SK-N-SH (cell line): ENCODE measurements around the gene ADAMTS17. TPM values are rescaled to one million over a fixed set of nuclear protein-coding genes. Genes with fewer than 3 reads are reported as not detected.

Source experiments
- CTCF ChIA-PET: fragments of 300-600, 350-600 bp; formaldehyde crosslinking; extraction: SDS; loops from one replicate; lab custom pipeline; 2021; lab: Yijun Ruan, JAX
- POLR2A ChIA-PET: fragments of 350-600 bp; sonication (Branson Sonifier 250); formaldehyde crosslinking; extraction: SDS; loops from one replicate; lab custom pipeline; 2020; ENCODE audit warnings: antibody characterized with exemption, inconsistent platforms; lab: Yijun Ruan, JAX
- DNase-seq: peaks from one replicate; pipeline ENCODE4 v3.0.0; 2012
- H2AFZ ChIP-seq: fragments of 200-600 bp; sonication (generic); 2 replicates; pipeline ENCODE4 v1.8.1; 2016; ENCODE audit warnings: antibody characterized with exemption, mild to moderate bottlenecking, low read depth
- H3F3A ChIP-seq: fragments of 200-600 bp; sonication (generic); replicated peaks from 2 replicates; pipeline ENCODE3; 2016; ENCODE audit warnings: antibody characterized with exemption, mild to moderate bottlenecking; ENCODE audit not compliant: insufficient read depth
- H3K27ac ChIP-seq, 2 experiments: fragments of 200-500 bp in 1 of 2; fragments of 200-600 bp in 1 of 2; sonication (Bioruptor generic) in 1 of 2; sonication (generic), shearing (Covaris generic) in 1 of 2; 2 replicates each; pipeline versions ENCODE4 v1.5.1 to v1.6.1; 2014 to 2016; ENCODE audit warnings: low read depth in 2 of 2, inconsistent platforms in 1 of 2, low read length in 1 of 2, mild to moderate bottlenecking in 1 of 2, mixed read lengths in 1 of 2
- H3K27me3 ChIP-seq: fragments of 200-600 bp; sonication (generic), shearing (Covaris generic); 2 replicates; pipeline ENCODE4 v1.6.1; 2016; ENCODE audit warnings: mixed run types; ENCODE audit not compliant: insufficient read depth
- H3K36me3 ChIP-seq, 2 experiments: fragments of 200-500 bp in 1 of 2; fragments of 200-600 bp in 1 of 2; sonication (Bioruptor generic) in 1 of 2; sonication (generic) in 1 of 2; replicated peaks in 1 of 2; 2 replicates each; pipeline versions ENCODE3 to v1.5.1; 2014 to 2016; ENCODE audit warnings: low read length in 1 of 2, mild to moderate bottlenecking in 1 of 2; ENCODE audit not compliant: insufficient read depth in 2 of 2, control insufficient read depth in 1 of 2
- H3K4me1 ChIP-seq, 2 experiments: fragments of 200-500 bp in 1 of 2; fragments of 200-600 bp in 1 of 2; sonication (Bioruptor generic) in 1 of 2; sonication (generic), shearing (Covaris generic) in 1 of 2; 2 replicates each; pipeline versions ENCODE4 v1.5.1 to v1.6.1; 2014 to 2016; ENCODE audit warnings: low read depth in 1 of 2, low read length in 1 of 2, mixed run types in 1 of 2; ENCODE audit not compliant: insufficient read depth in 2 of 2, control insufficient read depth in 1 of 2
- H3K4me2 ChIP-seq: fragments of 200-600 bp; sonication (generic), shearing (Covaris generic); 2 replicates; pipeline ENCODE4 v1.6.1; 2017; ENCODE audit warnings: mixed run types
- H3K4me3 ChIP-seq, 2 experiments: fragments of 200-500 bp in 1 of 2; fragments of 200-600 bp in 1 of 2; sonication (Bioruptor generic) in 1 of 2; sonication (generic), shearing (Covaris generic) in 1 of 2; 2 replicates each; pipeline versions ENCODE4 v1.5.1 to v1.8.1; 2014 to 2016; ENCODE audit warnings: low read depth in 2 of 2, inconsistent platforms in 1 of 2, low read length in 1 of 2, mild to moderate bottlenecking in 1 of 2, mixed read lengths in 1 of 2, moderate library complexity in 1 of 2
- H3K79me2 ChIP-seq: fragments of 200-600 bp; sonication (generic); 2 replicates; pipeline ENCODE4 v1.8.1; 2017; ENCODE audit warnings: mild to moderate bottlenecking; ENCODE audit not compliant: insufficient read depth
- H3K9ac ChIP-seq: fragments of 200-600 bp; sonication (generic); 2 replicates; pipeline ENCODE4 v1.6.1; 2017; ENCODE audit warnings: mixed run types
- H3K9me2 ChIP-seq: fragments of 200-600 bp; sonication (generic); 2 replicates; pipeline ENCODE4 v1.6.1; 2017; ENCODE audit warnings: mixed run types
- H3K9me3 ChIP-seq: fragments of 200-600 bp; sonication (generic); 2 replicates; pipeline ENCODE4 v1.6.1; 2017; ENCODE audit warnings: mixed run types, mild to moderate bottlenecking, moderate library complexity
- H4K20me1 ChIP-seq: fragments of 200-600 bp; sonication (generic); 2 replicates; pipeline ENCODE4 v1.6.1; 2017; ENCODE audit warnings: mild to moderate bottlenecking, mixed run types; ENCODE audit not compliant: insufficient read depth
- ELF1 ChIP-seq: IDR thresholded peaks from 2 replicates; pipeline ENCODE4 v1.4.0; 2012
- EZH2phosphoT487 ChIP-seq: fragments of 200-600 bp; sonication (generic); IDR thresholded peaks from 2 replicates; pipeline ENCODE4 v1.6.1; 2017; ENCODE audit warnings: low read depth, mixed run types, mild to moderate bottlenecking, antibody characterized with exemption, moderate library complexity, borderline replicate concordance
- FOXJ3 ChIP-seq: sonication (generic); formaldehyde crosslinking; IDR thresholded peaks from 2 replicates; pipeline ENCODE4 v1.5.1; 2020; ENCODE audit warnings: mild to moderate bottlenecking, missing genetic modification reagents
- FOXM1 ChIP-seq: IDR thresholded peaks from 2 replicates; pipeline ENCODE4 v1.4.0; 2012; ENCODE audit warnings: low read depth, mild to moderate bottlenecking
- MXI1 ChIP-seq: IDR thresholded peaks from 2 replicates; pipeline ENCODE4 v1.6.1; 2012; ENCODE audit warnings: mild to moderate bottlenecking, low read depth, low read length, improper control_type of control experiment
- NFIC ChIP-seq: IDR thresholded peaks from 2 replicates; pipeline ENCODE4 v1.4.0; 2012; ENCODE audit warnings: borderline replicate concordance
- POLR2AphosphoS5 ChIP-seq: IDR thresholded peaks from 2 replicates; pipeline ENCODE4 v1.6.1; 2012; ENCODE audit warnings: low read depth, low read length
- RAD21 ChIP-seq: IDR thresholded peaks from 2 replicates; pipeline ENCODE4 v1.6.1; 2012; ENCODE audit warnings: mild to moderate bottlenecking, low read length
- RCOR1 ChIP-seq: fragments of 150-350 bp; IDR thresholded peaks from 2 replicates; pipeline ENCODE4 v1.6.1; 2017; ENCODE audit warnings: antibody characterized with exemption, low read length
- RFX5 ChIP-seq: IDR thresholded peaks from 2 replicates; pipeline ENCODE4 v1.6.1; 2012; ENCODE audit warnings: mild to moderate bottlenecking, improper control_type of control experiment, low read length
- RXRA ChIP-seq: IDR thresholded peaks from 2 replicates; pipeline ENCODE4 v1.4.0; 2012; ENCODE audit warnings: low read depth, mild to moderate bottlenecking, borderline replicate concordance
- TCF12 ChIP-seq: IDR thresholded peaks from 2 replicates; pipeline ENCODE4 v1.4.0; 2012
- WGBS: methylation state at CpG from one replicate; pipeline ENCODE4 v1.1.6; 2017; ENCODE audit warnings: low lambda C conversion rate; 5-methylcytosine and 5-hydroxymethylcytosine counted together
- polyA plus RNA-seq, 3 experiments: library from polyadenylated mRNA; depleted of rRNA; stranded (reverse); fragments of >200 nt; gene quantifications; 2 replicates each; pipeline ENCODE4 v1.2.3, GENCODE V29; 2012
- TF ChIP-seq, protein P1 (sequence below): IDR thresholded peaks from 2 replicates; pipeline ENCODE4; 2012
- TF ChIP-seq, protein P2 (sequence below): IDR thresholded peaks from 2 replicates; pipeline ENCODE4 v1.4.0; 2012; ENCODE audit warnings: low read depth, borderline replicate concordance
- TF ChIP-seq, protein P3 (sequence below): fragments of 150-350 bp; IDR thresholded peaks from 2 replicates; pipeline ENCODE4 v1.6.1; 2017; ENCODE audit warnings: antibody characterized with exemption, low read length, low read depth, borderline replicate concordance
- TF ChIP-seq, protein P4 (sequence below): IDR thresholded peaks from 2 replicates; pipeline ENCODE4 v1.6.1; 2012; ENCODE audit warnings: mild to moderate bottlenecking, low read depth, low read length, moderate library complexity

The ADAMTS17 gene
- polyA plus RNA-seq, 1 of the 3 experiments (the other 2 are of a cell fraction) = not detected

DNA sequence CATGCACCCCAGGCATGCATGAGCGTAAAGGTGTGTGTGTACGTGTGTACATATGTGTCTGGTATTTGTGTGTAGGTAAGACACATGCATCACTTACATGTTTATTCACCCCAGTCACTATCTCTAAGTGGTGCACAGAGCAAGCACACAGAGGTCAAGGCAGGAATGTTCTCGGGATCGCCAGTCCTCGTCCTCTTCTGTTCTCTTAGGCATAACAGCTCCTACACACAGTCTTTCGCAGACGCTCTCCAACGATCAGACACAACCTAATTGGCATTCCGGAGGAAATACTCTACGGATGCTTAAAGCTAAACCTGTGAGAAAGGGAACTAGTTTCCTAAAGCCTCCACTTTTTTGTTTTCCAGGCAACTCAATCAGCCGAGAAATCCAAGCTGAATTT lies 95.9 kb downstream of the ADAMTS17 start (continued):
- TF ChIP-seq FOXJ3 (no peak), NFIC (no peak), RAD21 (no peak)

DNA sequence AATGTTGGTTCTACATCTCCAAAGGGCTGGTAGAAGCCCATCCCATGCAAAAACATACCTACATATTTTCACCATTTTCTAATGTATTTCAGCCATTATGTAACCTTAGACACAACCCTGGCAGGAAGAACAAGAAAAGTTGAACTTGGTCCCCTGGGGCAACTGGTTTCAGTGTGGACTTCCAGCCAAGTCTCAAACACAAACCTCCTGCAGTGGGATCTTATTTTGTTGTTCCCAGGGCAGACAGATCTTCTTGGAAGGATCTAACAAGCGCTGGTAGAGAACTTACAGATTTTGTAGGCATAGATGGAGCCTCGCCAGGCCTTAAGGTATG lies 96.3 kb downstream of the ADAMTS17 start:
- CTCF ChIA-PET = no interaction called here
- Histone ChIP-seq H3K9me3 (no peaks in the 10 kb centered on the region), H3K79me2 (no peaks in the 10 kb centered on the region), H3K9ac (no peak overlapping the region), H3K27me3 (no peaks in the 10 kb centered on the region), H3K27ac (no peak overlapping the region), H4K20me1 (no peaks in the 10 kb centered on the region), H3K4me2 (no peak overlapping the region), H3K4me3 (no peak overlapping the region), H2AFZ (no peak overlapping the region), H3K4me1 (no peaks in the 10 kb centered on the region), H3F3A (no peaks in the 10 kb centered on the region), H3K36me3 (no peaks in the 10 kb centered on the region), H3K9me2 (no peaks in the 10 kb centered on the region)
- WGBS = 42% methylated on average over 2 of the region's 2 CpGs
- TF ChIP-seq, protein P1, sequence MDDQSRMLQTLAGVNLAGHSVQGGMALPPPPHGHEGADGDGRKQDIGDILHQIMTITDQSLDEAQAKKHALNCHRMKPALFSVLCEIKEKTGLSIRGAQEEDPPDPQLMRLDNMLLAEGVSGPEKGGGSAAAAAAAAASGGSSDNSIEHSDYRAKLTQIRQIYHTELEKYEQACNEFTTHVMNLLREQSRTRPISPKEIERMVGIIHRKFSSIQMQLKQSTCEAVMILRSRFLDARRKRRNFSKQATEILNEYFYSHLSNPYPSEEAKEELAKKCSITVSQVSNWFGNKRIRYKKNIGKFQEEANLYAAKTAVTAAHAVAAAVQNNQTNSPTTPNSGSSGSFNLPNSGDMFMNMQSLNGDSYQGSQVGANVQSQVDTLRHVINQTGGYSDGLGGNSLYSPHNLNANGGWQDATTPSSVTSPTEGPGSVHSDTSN = no peak
- TF ChIP-seq MXI1 (no peak), RFX5 (no peak)
- TF ChIP-seq, protein P2, sequence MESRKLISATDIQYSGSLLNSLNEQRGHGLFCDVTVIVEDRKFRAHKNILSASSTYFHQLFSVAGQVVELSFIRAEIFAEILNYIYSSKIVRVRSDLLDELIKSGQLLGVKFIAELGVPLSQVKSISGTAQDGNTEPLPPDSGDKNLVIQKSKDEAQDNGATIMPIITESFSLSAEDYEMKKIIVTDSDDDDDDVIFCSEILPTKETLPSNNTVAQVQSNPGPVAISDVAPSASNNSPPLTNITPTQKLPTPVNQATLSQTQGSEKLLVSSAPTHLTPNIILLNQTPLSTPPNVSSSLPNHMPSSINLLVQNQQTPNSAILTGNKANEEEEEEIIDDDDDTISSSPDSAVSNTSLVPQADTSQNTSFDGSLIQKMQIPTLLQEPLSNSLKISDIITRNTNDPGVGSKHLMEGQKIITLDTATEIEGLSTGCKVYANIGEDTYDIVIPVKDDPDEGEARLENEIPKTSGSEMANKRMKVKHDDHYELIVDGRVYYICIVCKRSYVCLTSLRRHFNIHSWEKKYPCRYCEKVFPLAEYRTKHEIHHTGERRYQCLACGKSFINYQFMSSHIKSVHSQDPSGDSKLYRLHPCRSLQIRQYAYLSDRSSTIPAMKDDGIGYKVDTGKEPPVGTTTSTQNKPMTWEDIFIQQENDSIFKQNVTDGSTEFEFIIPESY = no peak
- DNase-seq = no peak
- POLR2A ChIA-PET = no interaction called here

DNA sequence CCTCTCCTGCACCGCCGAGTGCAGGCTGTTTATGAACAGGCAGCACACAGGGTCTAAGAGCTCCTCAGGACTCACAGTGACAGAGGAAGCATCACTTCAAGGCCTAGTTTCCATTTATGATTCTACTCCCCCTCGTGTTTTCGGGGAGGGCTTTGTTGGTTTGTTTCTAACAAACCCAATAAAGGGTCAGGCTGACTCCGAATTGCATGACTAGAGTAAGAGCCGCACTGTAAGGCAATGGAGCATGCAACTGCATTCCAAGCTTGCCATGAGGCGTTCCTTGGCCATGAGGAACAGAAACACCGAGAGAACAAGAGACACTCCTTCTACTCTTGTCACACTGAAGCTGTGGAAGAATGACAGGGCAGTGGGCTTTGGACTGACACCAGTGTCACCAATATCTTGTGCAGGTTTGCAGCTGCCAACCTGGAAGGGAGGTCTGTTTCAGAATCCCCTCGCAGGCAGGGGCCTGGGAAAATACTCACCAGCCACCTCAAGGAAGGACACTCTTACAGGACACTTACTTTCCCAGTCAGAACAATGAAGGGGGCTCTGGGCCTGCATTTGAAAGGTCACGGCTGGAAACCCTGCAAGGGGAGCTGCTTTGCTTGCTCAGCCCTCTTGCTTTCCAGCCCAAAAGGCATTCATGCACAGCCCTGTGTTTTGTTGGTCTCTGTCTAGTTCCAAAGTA lies 96.8 kb downstream of the ADAMTS17 start:
- H3K9ac ChIP-seq = no peak overlapping the region
- H3K27ac ChIP-seq = no peak overlapping the region
- H2AFZ ChIP-seq = no peak overlapping the region
- WGBS = 35% methylated on average over 10 of the region's 10 CpGs
- H3K36me3 ChIP-seq = no peaks in the 10 kb centered on the region
- ChIA-PET POLR2A (no interaction called here), CTCF (no interaction called here)
- H3F3A ChIP-seq = no peaks in the 10 kb centered on the region
- H3K79me2 ChIP-seq = no peaks in the 10 kb centered on the region
- H3K9me2 ChIP-seq = no peaks in the 10 kb centered on the region
- no peak overlapping the region for H3K4me2 ChIP-seq
- DNase-seq = no peak
- no peaks in the 10 kb centered on the region for H3K4me1 ChIP-seq
- H3K4me3 ChIP-seq = no peak overlapping the region
- H3K9me3 ChIP-seq = no peaks in the 10 kb centered on the region
- H3K27me3 ChIP-seq = no peaks in the 10 kb centered on the region
- H4K20me1 ChIP-seq = no peaks in the 10 kb centered on the region
- no peak for TF ChIP-seq POLR2AphosphoS5
- no peak for TF ChIP-seq ELF1
- TF ChIP-seq, protein P3, sequence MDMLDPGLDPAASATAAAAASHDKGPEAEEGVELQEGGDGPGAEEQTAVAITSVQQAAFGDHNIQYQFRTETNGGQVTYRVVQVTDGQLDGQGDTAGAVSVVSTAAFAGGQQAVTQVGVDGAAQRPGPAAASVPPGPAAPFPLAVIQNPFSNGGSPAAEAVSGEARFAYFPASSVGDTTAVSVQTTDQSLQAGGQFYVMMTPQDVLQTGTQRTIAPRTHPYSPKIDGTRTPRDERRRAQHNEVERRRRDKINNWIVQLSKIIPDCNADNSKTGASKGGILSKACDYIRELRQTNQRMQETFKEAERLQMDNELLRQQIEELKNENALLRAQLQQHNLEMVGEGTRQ = no peak
- TF ChIP-seq, protein P4, sequence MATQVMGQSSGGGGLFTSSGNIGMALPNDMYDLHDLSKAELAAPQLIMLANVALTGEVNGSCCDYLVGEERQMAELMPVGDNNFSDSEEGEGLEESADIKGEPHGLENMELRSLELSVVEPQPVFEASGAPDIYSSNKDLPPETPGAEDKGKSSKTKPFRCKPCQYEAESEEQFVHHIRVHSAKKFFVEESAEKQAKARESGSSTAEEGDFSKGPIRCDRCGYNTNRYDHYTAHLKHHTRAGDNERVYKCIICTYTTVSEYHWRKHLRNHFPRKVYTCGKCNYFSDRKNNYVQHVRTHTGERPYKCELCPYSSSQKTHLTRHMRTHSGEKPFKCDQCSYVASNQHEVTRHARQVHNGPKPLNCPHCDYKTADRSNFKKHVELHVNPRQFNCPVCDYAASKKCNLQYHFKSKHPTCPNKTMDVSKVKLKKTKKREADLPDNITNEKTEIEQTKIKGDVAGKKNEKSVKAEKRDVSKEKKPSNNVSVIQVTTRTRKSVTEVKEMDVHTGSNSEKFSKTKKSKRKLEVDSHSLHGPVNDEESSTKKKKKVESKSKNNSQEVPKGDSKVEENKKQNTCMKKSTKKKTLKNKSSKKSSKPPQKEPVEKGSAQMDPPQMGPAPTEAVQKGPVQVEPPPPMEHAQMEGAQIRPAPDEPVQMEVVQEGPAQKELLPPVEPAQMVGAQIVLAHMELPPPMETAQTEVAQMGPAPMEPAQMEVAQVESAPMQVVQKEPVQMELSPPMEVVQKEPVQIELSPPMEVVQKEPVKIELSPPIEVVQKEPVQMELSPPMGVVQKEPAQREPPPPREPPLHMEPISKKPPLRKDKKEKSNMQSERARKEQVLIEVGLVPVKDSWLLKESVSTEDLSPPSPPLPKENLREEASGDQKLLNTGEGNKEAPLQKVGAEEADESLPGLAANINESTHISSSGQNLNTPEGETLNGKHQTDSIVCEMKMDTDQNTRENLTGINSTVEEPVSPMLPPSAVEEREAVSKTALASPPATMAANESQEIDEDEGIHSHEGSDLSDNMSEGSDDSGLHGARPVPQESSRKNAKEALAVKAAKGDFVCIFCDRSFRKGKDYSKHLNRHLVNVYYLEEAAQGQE = no peak
- TF ChIP-seq NFIC = no peak
- TF ChIP-seq EZH2phosphoT487 = no peak
- TF ChIP-seq RXRA = no peak
- no peak for TF ChIP-seq RCOR1
- TF ChIP-seq, protein P2 = no peak
- no peak for TF ChIP-seq TCF12
- no peak for TF ChIP-seq FOXM1
- no peak for TF ChIP-seq RAD21
